COLO668 (cell line): ENCODE data around the gene LDLRAD4.
"Not testable (repeated sequence)": the region's sequence is repeated elsewhere in the genome, so short reads cannot be mapped to it uniquely, and the experiment has no call there.

Experiments
- DNase-seq: peaks from one replicate; lab custom pipeline; 2025; ENCODE audit not compliant: unreplicated experiment; lab: John Stamatoyannopoulos, UW

The LDLRAD4 gene

DNA sequence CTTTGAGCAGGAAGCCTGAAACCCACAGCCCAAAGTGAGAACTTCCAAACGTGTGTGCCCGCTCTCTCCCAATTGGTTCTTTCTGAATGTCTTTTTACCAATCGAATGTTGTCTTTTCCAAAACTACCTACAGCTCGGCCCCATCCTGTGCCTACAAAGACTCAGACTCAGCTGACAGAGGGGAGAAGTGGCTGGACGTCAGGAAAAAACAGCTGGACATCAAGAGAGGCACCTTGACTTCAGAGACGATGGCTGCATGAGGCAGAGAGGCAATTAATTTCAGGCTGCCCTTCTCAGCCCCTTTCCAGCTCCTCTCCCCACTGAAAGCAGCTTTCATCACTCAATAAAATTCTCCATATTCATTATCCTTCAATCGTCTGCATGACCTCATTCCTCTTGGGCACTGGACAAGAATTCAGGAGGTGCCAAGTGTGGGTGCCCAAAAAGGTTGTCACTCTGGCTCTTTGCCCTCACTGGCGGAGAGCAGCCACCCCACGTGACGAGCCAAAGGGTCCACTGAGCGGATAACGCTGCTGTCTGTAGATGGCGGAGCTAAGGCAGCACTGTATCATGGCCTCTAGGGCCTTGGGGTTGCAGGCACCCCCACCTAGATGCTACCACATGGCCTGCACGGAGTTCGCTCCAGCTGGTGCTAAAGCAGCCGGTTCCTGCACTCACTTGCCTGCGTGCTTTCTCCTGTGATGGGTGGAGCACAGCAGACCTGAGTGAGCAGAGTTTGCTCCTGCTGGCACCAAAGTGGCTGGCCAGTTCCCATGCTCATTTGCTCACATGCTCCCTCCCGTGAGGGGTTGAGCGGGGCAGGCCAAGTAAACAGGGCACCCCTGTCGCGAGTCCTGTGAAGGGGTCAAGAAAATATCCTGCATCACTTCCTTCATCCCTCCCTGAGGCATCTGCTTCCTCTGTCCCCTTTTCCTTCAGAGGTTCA, 469.9 kb downstream of the LDLRAD4 start:
- no peak for DNase-seq

DNA sequence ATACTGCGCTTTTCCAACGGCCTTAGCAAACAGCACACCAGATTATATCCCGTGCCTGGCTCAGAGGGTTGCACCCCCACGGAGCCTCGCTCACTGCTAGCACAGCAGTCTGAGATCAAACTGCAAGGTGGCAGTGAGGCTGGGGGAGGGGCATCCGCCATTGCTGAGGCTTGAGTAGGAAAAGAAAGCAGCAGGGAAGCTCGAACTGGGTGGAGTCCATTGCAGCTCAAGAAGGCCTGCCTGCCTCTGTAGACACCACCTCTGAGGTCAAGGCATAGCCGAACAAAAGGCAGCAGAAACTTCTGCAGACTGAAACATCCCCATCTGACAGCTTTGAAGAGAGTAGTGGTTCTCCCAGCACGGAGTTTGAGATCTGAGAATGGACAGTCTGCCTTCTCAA, 471.5 kb downstream of the LDLRAD4 start:
- DNase-seq, result not testable (repeated sequence)

DNA sequence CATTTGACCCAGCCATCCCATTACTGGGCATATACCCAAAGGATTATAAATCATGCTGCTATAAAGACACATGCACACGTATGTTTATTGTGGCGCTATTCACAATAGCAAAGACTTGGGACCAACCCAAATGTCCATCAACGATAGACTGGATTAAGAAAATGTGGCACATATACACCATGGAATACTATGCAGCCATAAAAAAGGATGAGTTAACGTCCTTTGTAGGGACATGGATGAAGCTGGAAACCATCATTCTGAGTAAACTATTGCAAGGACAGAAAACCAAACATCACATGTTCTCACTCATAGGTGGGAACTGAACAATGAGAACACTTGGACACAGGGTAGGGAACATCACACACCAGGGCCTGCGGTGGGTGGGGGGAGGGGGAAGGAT, 476.8 kb downstream of the LDLRAD4 start:
- DNase-seq, result not testable (repeated sequence)

GRCh38 chr18:13696961-13697360, 478.4 kb downstream of the LDLRAD4 start:
- DNase-seq, result no peak

DNA sequence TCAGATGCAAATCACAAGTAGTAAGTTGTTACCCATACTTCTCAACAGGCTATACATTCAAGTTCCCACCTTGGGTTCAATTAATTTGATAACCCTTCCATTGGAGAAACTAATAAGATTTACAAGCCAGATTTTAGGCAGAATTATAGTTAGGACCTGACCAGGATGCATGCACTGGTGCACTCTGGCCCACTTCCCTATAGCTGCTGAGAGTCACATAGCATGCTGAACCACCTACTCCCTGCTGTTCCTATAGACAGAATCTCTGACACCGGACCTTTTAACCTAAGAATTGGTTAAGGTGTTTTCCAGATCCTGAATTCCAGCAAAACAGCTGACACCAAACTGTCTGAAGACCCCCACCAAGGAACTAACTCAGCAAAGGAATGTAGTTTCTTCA, 481.6 kb downstream of the LDLRAD4 start:
- DNase-seq, result no peak
